Iris pigment epithelial cell (primary cell): ENCODE measurements around the gene APOC1.
"Not testable (repeated sequence)": the region's sequence is repeated elsewhere in the genome, so short reads cannot be mapped to it uniquely, and the experiment has no call there.

Experiments
- DNase-seq: peaks from one replicate; pipeline ENCODE4 v3.0.0-alpha.2; 2011; ENCODE audit warnings: low read depth

Gene APOC1

DNA sequence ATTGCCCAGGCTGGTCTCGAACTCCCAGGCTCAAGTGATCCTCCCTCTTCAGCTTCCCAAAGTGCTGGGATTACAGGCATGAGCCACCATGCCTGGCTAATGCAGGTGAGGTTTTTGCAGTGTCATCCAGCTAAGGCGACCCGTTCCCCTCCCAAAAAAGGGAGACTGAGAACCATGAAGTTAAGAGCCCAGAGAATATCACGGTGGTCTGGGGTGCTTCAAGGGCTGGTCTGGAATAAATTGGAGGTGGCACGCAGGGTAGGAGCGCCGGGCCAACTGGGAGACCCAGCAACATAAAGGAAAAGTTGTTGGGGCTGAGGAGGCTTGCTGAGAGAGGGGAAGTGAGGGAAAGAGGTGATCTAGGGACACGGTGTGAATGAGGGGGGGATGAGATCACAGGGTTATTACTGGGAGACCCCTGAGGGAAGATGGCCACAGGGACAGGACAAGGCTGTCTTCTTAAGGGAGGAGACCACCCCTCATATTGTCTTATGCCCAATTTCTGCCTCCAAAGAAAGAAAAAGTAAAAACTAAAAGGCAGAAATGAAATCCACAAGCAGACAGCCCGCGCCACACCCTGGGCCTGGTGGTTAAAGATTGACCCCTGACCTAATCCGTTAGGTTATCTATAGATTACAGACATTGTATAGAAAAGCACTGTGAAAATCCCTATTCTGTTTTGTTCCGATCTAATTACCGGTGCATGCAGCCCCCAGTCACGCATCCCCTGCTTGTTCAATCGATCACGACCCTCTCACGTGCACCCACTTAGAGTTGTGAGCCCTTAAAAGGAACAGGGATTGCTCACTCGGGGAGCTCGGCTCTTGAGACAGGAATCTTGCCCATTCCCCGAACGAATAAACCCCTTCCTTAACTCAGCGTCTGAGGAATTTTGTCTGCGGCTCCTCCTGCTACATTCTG lies 636 bp upstream of the APOC1 start:
- DNase-seq, result not testable (repeated sequence)

DNA sequence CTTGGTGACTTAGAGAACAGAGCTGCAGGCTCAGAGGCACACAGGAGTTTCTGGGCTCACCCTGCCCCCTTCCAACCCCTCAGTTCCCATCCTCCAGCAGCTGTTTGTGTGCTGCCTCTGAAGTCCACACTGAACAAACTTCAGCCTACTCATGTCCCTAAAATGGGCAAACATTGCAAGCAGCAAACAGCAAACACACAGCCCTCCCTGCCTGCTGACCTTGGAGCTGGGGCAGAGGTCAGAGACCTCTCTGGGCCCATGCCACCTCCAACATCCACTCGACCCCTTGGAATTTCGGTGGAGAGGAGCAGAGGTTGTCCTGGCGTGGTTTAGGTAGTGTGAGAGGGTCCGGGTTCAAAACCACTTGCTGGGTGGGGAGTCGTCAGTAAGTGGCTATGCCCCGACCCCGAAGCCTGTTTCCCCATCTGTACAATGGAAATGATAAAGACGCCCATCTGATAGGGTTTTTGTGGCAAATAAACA lies 9.9 kb downstream of the APOC1 start:
- no peak for DNase-seq

DNA sequence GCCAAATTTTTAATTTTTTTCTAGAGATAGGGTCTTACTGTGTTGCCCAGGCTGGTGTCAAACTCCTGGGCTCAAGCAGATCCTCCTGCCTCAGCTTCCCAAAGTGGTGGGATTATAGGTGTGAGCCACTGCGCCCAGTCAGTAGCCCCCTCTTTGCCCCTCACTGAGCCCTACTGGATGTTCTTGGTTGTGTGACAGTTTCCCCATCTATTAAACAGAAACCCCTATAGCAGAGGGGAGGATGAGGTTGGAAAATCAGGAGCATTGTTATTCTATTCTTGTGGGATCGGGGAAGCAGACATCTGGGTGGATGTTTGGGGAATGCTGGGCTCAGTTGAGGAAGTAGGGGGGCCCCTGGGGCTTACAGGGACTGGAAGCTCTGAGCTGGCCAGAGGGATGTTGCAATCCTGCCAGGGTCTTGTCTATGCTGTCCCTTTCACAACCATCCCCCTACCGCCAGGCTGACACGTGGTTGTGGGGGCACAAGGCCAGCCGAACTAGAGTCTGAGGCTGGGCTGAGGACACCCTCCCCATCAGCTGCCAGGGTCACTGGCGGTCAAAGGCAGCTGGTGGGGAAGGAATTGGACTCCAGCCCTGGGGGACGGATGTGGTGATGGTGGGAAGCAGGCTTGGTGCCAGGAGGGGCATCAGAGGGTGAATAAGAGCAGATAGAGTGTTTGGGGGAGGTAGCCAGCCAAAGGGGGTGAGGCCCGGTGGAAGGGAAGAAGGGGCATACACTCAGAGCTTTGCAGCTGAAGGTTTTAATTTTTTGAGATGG lies 10.9 kb downstream of the APOC1 start:
- DNase-seq, result peak; percentile 63

DNA sequence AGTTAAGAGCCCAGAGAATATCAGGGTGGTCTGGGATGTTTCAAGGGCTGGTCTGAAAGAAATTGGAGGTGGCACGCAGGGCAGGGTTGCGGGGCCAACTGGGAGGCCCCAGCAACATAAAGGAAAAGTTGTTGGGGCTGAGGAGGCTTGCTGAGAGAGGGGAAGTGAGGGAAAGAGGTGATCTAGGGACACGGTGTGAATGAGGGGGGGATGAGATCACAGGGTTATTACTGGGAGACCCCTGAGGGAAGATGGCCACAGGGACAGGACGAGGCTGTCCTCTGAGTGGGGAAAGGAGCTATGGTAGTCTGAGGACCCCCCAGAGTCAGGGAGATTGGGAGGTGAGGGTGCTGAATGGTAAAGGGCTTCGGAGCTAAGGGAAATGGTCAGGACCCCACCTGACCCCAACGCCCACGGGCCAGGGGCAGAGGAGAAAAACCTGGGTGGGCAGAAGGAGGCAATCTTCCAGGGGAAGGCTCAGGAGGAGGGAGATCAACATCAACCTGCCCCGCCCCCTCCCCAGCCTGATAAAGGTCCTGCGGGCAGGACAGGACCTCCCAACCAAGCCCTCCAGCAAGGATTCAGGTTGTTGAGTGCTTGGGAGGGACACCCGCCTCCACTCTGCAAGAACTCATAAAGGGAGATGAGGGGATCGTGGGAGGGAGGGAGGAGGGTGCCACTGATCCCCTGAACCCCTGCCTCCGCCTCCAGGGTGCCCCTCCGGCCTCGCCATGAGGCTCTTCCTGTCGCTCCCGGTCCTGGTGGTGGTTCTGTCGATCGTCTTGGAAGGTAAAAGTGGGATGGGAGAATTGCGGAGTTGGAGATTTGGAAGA lies 12.1 kb downstream of the APOC1 start:
- not testable (repeated sequence) for DNase-seq

DNA sequence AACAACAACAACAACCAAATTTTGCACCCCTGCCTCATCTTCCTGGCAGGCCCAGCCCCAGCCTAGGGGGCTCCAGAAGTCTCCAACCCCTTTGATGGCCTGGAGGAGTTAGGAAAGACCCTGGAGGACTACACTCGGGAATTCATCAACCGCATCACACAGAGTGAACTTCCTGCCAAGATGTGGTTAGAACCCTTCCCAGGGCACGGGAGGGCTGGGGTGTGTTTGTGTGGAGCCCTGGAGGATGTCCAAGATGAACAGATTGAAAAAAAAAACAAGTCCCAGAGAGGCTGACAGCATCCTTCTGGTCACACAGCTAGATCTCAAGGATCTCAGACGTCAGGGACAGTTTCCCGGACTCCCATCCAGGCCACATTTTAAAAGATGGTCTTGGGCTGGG lies 13.3 kb downstream of the APOC1 start:
- peak; percentile 60 for DNase-seq

DNA sequence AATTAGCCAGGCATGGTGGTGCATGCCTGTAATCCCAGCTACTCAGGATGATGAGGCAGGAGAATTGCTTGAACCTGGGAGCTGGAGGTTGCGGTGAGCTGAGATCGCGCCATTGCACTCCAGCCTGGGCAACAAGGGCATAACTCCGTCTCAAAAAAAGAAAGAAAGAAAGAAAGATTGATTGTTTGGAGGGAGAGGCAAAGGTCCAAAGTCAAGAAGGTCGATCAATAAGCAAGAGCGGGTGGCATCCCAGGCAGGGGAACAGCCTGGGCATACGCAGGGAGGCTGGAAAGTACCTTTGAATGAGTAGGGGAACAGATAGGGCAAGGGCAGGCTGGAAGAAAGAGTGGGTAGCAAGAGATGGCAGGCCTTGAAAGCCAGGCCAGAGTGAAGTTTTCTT lies 15.7 kb downstream of the APOC1 start:
- DNase-seq, result no peak

DNA sequence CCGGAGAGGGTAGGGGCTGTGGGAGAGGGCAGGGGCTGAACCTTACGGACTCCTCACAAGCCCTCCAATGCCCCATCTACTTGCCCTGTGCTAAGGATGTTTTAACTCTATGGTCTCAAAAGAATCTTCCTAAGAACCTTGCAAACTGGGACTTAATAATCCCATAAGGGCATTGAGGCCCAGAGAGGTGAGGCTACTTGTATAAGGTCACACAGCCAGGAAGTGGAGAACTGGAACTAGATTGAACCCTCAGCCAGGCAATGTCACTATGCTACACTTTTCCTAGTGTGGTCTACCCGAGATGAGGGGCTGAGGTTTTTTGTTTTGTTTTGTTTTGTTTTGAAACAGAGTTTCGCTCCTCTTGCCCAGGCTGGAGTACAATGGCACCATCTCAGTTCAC lies 17.1 kb downstream of the APOC1 start:
- no peak for DNase-seq

DNA sequence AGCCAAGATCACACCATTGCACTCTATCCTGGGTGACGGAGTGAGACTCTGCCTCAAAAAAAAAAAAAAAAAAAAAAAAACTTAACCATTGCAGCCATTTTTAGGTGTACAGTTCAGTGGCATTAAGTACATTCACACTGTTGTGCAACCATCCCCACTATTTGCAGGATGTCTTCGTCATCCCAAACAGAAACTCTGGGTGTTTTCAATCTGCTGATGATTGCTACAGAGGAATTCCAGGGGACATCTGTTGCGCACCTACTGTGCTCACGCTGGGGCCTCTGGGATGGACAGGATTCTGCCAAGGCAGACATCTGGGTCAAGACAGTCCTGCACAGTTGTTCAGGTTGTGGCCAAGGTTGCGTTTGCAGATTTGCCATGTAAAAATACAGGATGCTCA lies 25.3 kb downstream of the APOC1 start:
- DNase-seq, result peak; percentile 28

DNA sequence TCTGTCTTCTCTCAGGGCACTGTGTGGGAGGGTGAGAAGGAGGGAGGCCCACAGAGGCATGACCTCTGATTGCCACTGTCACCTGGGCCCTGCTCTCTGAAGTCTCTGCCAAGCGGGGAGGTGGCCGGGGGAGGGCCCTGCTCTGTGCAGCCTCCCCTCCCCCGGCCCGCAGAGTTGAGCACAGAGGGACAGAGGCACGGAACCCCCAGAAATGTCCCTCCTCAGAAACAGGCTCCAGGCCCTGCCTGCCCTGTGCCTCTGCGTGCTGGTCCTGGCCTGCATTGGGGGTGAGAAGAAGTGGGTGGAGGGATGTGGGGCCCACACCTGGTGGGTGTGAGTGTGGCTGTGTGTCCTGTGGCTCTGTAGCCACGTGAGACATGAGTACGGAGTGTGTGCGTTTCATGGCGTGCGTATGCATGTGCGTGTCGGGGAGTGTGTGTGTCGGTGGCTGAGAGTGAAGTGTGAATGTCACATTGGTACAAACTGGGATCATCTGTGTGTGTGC lies 27.7 kb downstream of the APOC1 start, which contains the start of gene APOC4:
TSS of gene APOC4 (plus strand) at position 171 of the 505 bp plus-strand sequence. CDS start at position 212, 41 bp downstream.
- no peak for DNase-seq

DNA sequence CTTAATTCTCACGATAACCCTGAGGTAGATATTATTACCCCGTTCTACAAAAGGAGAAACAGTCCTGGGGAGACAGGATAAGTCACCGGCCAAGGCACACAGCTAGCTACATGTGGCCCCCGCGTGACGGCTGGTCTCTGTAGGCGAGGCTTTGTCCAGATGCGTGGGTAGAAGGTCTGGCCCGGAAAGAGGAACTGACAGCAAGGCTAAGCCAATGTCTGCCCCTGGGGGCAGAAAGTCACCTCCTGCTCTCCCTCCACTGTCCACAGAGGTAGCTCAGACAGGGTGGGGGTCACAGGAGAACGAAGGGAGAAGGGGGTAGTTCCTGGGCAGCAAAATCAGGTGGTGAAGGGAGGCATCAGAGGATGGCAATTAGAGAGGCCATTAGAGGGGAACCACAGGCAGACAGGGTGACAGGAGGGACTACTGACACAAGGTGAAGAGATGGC lies 29.4 kb downstream of the APOC1 start:
- DNase-seq, result no peak

DNA sequence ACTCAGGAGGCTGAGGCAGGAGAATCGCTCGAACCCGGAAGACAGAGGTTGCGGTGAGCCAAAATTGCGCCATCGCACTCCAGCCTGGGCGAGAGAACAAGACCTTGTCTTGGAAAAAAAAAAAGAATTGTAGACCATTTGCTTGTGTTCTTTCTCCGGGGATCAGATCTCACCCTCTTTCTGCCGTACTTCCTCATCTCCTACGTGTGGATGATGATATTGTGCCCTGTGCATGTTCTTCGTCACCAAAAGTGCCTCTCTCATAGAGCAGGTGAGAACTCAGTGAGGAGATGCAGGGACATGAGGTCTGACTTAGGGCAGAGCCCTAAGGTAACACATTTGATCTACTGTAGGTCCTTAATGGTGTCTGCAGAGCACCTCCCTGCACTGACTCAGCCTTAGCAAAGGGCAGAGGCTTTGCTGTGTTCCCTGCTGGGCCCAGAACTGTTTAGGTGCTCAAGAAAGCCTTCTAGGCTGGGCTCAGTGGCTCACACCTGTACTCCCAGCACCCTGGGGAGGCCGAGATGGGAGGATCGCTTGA lies 32.7 kb downstream of the APOC1 start:
- no peak for DNase-seq

DNA sequence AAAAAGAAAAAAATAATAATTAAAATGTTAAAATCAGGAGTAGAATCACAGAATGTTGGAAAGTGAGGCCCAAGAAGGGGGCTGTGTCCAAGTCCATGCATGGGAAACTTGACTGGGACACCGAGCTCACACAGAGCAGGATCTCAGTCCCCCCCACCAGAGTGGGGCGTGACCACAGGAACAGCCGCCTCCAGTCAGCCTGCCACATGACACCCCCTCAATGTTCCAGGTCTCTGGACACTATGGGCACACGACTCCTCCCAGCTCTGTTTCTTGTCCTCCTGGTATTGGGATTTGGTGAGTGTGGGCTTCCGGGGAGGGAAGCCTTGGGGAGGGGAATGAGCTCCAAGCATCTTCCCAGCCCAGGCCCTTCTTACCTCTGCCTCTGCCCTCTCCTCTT lies 33.8 kb downstream of the APOC1 start:
- DNase-seq, result no peak

DNA sequence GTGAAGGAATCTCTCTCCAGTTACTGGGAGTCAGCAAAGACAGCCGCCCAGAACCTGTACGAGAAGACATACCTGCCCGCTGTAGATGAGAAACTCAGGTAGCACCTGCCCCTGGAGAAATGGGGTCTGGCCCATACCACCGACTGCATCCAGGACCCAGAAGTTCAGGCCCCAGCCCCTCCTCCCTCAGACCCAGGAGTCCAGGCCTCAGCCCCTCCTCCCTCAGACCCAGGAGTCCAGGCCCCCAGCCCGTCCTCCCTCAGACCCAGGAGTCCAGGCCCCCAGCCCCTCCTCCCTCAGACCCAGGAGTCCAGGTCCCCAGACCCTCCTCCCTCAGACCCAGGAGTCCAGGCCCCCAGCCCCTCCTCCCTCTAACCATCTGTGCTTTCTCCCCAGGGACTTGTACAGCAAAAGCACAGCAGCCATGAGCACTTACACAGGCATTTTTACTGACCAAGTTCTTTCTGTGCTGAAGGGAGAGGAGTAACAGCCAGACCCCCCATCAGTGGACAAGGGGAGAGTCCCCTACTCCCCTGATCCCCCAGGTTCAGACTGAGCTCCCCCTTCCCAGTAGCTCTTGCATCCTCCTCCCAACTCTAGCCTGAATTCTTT lies 34.5 kb downstream of the APOC1 start:
- no peak for DNase-seq

DNA sequence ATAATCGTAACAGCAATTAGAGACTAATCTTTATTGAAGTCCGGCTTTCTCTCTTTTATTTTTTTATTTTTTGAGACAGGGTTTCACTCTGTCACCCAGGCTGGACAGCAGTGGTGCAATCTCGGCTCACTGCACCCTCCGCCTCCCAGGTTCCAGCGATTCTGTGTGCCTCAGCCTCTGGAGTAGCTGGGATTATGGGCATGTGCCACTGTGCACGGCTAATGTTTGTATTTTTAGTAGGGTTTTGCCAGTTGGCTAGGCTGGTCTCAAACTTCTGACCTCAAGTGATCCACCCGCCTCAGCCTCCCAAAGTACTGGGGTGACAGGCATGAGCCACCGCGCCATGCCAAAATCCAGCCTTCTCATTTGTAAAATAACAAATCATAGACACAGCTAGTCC lies 35.1 kb downstream of the APOC1 start:
- DNase-seq, result no peak

DNA sequence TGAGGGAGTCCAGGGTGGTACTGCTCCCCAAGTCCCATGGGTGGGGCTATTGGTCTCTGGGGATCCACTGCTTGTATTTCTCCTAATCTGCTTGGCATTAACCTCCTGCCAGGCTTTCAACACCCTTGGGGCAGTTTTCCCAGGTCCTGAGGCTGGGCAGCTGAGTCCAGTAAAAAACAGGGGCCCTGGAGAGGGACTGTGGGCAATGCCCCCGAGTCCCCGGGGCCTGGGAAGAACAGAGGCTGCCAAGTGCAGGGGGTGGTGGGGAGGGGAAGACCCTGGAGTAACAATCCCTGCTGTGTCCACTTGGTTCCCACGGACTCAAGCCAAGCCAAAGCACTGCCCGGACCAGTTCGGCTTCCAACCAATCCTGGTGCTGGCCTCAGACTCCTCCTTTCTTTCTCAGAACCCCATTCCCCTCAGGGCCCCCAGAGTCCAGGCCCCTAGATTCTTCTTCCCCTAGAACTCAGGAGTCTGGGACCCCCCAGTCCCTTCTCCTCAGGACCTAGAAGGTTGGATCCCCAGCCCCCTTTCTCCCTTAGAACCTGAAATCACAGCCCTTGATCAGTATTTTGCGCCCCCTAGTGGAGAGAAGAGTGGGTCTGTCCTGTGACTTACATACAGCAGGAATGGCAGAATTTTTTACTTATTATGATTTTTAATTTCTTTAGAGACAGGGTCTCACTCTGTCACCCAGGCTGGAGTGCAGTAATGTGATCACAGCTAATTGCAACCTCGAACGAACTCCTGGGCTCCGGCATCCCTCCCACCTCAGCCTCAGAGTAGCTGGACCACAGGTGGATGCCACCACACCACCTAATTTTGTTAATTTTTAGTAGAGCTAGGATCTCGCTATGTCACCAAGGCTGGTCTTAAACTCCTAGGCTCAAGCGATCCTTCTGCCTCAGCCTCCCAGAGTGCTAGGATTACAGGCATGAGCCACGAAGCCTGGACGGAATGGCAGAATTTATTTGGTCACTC lies 37.1 kb downstream of the APOC1 start:
- peak; percentile 76 for DNase-seq

DNA sequence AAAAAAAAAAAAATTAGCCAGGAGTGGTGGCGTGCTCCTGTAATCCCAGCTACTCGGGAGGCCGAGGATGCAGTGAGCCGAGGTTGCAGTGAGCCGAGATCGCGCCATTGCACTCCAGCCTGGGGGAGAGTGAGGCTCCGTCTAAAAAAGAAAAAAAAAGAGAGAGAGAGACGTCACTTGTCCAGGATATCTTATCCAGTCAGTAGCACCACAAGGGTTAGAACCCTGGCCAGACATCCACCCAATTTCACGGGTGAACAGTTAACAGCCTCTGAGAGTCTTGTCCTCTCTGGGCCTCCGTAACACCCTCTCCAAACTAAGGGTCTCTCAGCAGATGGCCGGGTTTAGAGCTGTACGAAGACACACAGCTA lies 39.9 kb downstream of the APOC1 start:
- no peak for DNase-seq

DNA sequence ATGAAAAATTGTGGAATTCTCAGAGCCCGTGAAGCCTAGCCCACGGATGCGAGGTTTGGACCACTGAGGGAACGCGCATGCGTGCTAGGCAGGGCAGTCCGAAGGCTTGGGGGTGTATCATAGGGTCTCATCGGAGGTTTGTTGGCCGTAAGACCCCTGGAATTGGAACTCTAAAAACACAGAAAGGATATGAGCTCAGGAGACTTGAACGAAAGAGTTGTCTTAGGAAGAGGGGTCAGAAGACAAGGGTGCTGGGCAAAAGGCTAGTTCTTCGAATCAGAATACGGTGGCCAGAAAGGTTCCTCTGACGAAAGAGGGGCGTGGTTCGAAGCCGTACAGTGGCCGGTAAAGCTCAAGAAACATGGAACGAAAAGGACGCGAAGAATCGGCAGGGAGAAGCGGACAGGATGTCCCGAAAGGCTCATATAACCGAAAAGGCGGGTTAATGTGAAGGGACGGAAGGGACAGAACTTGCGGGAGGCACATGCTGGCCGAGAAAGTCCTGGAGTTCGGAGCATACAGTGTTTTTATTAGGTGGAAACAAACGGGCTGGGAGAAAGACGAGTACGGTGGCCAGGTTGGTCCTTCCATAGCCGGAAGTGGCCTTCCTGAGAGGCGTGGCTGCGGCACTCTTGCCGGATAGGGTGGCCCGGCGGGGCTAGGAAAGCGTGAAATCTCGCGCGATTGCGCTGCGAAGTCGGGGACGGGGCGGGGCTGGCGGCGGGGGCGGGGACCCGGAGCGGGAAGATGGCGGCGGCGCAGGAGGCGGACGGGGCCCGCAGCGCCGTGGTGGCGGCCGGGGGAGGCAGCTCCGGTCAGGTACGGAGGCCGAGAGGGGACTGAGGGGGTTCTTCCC lies 40.5 kb downstream of the APOC1 start, which contains the start of gene CLPTM1:
TSS of gene CLPTM1 (plus strand) at position 732 of the 856 bp plus-strand sequence. CDS start at position 748, 16 bp downstream.
- peak; percentile 97 for DNase-seq
